Spleen (tissue), 7 donors: ENCODE results near the gene PLXNA2.

ENCODE experiments used
- CTCF ChIP-seq, 11 experiments: fragments of 200-600 bp in 7 of 11; fragments of 450-650 bp in 4 of 11; sonication (generic) in 4 of 11; IDR thresholded peaks in 8 of 11; conservative IDR thresholded peaks in 3 of 11; 1 replicate in 7 of 11; 2 replicates in 4 of 11; pipeline versions ENCODE4 v1.4.0 to v1.8.0; 2016 to 2021; ENCODE audit warnings: antibody characterized with exemption in 11 of 11, inconsistent platforms in 4 of 11, mild to moderate bottlenecking in 1 of 11
- POLR2A ChIP-seq, 3 donors: fragments of 450-650 bp; IDR thresholded peaks; one replicate each; pipeline ENCODE4 v1.5.1; 2017; ENCODE audit warnings: antibody characterized with exemption in 3 of 3, mild to moderate bottlenecking in 1 of 3
- POLR2AphosphoS5 ChIP-seq, 3 donors: sonication (generic); formaldehyde crosslinking; IDR thresholded peaks; one replicate each; pipeline ENCODE4 v1.5.1; 2017; ENCODE audit warnings: antibody characterized with exemption in 3 of 3
- donor health status: DM: no; HTN: no; CAD: no; lungs with moderate emphysema.
- donor health status: DM: no; HTN: no; CAD: no.
- donor health status: DM: no; HTN: no; CAD: no.

- no peak for TF ChIP-seq CTCF (IDR thresholded peaks at IDR 0.05 in 8 of 11, conservative IDR thresholded peaks at IDR 0.05 in 3 of 11)
- TF ChIP-seq POLR2A (IDR thresholded peaks at IDR 0.05): no peak
- no peak for TF ChIP-seq POLR2AphosphoS5 (IDR thresholded peaks at IDR 0.05)
These were observed 219.8 kb downstream of the PLXNA2 start for GRCh38 chr1:208024406-208024805.
